Hematopoietic multipotent progenitor cell treated with erythropoietin and hydrocortisone succinate and interleukin-3 and kit ligand, for 4 days (in vitro differentiated cells): ENCODE data around the gene RASSF6.
"Not testable (repeated sequence)": the region's sequence is repeated elsewhere in the genome, so short reads cannot be mapped to it uniquely, and the experiment has no call there.

Experiments
- DNase-seq: peaks from one replicate; pipeline ENCODE4 v3.0.0-alpha.2; 2015

Gene RASSF6

DNA sequence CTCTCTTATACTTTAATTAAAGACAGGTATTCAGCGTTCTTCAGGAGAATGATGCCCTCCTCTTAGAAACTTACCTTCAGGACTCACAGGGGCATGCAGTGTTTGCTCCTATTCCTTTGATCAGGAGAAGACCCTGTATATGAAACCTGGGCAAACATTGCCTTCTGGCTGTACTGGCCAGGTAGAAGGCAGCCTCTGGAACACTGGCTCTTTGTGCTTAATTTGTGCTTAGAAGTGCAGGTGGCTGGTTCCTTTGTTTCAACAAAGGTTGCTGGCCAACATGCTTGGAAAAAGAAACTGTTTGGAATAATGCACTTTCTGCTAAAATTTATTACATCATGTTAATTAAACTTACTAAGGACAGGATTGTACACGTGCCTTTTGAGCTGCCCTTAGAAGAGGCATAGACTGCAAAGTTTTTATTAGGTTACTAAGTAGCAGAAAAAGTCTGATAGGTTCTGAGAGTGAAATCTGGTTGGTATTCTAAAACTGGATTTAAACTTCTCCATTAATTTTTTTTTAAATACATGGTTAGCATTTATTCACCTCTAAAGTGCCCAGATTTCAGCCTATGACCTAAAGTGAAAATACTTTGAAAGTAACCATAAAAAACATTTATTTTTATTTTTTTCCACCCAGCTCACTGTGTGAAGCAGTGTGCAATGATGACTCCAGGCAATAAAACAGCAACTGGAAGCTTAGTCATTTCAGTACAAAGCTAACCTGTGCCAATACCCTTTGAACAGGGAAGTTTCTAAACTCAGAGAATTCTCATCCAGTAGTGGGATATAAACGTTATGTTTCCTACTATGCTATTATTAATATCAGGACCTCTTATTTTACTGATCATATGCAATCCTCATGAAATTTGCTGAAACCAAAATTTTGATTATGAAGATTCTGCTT lies 11.3 kb downstream of the RASSF6 start:
- no peak for DNase-seq

DNA sequence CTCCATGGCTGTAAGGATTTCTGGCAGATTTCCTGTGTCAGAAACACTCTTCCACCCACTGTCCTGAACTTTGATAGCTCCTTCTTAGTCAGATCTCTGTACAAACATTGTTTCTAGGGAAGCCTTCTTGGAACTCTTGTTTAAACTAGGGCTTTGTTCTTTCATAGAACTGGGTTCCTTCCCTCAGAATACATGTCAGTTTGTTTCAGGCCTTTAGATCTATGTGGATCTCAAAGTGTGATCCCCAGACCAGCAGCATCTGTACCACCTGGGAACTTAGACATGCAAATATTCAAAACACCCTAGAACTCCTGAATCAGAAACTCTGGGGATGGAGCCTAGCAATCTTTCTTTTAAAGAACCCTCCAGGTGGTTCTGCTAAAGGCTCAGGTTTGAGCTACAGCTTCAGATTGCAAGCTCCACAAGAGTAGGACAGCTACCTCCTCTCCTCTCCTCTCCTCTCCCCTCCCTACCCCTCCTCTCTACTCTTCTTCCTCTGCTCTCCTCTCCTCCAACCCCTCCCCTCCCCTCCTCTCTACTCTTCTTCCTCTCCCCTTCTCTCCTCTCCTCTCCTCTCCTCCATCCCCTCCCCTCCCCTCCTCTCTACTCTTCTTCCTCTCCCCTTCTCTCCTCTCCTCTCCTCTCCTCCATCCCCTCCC lies 12.7 kb downstream of the RASSF6 start:
- DNase-seq, result no peak

DNA sequence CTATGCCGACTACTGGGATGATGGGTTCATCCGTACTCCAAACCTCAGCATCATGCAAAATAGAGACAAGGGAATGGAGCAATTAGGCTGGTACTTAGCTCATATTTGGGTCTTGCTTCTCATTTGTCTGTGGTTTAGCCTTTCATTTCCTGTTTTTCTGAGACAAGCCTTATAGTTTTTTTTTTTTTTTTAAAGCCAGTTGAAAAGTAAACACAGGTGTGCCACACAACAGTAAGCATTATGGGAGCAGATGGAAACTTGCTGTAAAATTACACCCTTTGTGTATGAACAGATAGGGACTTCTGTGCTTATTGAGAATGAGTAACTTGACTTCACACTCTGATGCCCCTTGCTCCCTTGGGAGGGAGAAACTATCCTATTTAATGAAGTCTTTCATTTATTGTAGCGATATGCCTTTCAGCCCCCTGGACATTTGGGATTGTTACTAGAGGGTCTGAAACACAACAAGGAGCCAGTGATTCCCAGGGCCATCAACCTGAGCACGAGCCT lies 13.7 kb downstream of the RASSF6 start:
- DNase-seq, result no peak

DNA sequence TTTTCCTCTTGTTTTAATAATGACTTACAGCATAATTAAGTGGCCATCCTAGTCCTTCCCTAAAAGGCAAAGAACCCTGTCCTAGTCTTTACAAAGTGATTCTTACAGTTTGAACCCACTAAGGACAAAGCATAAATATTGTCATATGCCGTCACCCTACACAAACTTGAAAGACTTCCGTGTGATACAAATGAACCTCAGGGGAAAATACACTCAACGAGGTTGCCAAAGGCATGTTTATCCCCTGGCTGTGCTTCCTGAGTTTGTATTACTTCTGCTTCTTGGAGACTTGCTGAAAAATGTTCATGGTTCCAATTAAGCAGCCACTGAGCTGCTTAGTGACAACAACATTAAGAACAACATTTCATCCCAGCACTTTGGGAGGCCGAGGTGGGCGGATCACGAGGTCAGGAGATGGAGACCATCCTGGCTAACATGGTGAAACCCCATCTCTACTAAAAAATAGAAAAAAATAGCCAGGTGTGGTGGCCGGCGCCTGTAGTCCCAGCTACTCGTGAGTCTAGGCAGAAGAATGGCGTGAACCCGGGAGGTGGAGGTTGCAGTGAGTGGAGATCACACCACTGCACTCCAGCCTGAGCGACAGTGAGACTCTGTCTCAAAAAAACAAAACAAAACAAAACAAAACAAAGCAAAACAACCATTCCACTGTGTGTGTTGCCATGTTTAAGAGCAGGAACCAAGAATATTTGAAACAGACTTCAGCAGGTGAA lies 16.2 kb downstream of the RASSF6 start:
- DNase-seq, result peak; percentile 30

DNA sequence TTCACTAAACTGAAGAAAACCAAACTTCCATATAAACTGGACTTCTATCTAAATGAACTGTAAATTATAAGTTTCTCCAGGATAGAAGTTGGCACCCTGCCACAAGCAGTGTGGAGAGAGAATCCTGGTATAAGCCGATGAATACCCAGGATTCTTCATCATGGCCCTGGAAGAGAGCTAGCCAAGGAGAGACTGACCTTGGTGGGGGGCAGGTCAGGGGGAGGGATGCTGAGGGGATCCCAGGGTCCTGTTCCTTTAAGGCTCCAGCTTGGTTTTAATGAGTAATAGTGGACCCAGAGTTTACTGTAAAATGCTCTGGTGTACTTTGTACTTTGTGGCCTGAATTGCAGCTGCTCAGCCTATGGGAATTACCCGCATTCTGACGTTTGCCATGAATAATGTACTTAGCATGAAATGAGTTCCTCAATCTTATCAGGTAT lies 16.9 kb downstream of the RASSF6 start:
- DNase-seq, result peak; percentile 22

DNA sequence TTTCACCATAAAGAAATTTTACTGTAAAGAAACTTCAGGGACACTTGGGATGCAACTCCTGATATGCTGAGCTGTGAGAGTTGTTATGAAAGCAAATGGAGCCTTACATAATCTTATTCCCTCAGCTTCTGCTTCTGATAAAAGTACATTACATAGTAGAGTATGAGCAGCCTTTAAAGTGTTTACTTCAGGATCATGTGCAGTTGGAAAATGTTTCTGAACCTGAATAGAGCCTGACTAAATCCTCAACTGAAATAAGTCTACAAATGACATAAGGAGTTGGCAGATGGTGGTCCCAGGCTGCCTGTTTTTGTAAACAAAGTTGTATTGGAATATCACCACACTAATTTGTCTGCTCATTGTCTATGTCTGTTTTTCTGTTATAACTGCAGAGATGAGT lies 19.3 kb downstream of the RASSF6 start:
- DNase-seq, result no peak

DNA sequence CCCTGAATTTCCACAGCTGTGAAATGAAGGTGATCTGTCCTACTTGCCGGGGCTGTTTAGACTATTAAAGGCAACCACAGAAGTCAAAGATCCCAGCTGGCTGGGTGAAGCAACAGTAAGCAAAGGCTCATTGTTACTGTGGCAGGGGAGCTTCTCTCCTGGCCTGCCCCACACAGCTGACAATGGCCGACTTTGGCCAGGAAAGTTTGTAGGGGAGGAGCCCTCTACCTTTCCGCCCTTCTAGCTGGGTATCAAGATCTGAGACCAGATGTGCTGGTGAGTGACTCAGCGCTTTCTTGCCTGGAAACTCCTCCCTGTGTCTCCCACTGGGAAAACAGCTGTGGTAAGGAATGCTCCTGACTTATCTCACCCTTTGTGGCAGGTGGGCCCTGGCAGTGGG lies 21.1 kb downstream of the RASSF6 start:
- no peak for DNase-seq

DNA sequence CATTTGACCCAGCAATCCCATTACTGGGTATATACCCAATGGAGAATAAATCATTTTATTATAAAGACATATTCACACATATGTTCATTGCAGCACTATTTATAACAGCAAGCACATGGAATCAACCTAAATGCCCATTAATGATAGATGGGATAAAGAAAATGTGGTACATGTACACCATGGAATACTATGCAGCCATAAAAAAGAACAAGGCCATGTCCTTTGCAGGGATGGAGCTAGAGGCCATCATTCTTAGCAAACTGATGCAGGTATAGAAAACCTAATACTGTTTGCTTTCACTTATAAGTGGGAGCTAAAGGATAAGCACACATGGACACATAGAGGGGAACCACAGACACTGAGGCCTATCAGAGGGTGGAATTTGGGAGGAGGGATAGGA lies 22.6 kb downstream of the RASSF6 start:
- DNase-seq, result no peak

DNA sequence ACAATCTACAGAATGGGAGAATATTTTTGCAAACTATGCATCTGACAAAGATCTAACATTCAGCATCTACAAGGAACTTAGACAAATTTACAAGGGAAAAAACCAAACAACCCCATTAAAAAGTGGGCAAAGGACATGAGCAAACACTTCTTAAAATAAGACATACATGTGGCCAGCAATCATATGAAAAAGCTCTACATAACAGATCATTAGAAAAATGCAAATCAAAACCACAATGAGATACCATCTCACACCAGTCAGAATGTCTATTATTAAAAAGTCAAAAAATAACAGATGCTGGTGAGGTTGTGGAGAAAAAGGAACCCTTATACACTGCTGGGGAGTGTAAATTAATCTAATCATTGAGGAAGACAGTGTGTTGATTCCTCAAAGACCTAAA lies 23.1 kb downstream of the RASSF6 start:
- not testable (repeated sequence) for DNase-seq

DNA sequence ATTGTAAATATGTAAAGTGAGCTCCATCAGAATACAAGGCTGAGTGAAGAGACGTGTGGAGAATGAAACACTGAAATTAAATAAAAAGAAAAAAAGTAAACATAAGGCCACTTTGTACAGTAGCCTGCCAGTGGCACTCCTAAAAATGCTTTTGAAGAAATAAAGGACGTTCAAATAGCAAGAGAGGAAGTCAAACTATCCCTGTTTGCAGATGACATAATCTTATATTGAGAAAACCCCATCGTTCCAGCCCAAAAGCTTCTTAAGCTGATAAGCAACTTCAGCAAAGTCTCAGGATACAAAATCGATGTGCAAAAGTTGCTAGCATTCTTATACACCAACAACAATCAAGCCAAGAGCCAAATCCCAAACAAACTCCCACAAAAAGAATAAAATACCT lies 24.2 kb downstream of the RASSF6 start:
- peak; percentile 13 for DNase-seq

DNA sequence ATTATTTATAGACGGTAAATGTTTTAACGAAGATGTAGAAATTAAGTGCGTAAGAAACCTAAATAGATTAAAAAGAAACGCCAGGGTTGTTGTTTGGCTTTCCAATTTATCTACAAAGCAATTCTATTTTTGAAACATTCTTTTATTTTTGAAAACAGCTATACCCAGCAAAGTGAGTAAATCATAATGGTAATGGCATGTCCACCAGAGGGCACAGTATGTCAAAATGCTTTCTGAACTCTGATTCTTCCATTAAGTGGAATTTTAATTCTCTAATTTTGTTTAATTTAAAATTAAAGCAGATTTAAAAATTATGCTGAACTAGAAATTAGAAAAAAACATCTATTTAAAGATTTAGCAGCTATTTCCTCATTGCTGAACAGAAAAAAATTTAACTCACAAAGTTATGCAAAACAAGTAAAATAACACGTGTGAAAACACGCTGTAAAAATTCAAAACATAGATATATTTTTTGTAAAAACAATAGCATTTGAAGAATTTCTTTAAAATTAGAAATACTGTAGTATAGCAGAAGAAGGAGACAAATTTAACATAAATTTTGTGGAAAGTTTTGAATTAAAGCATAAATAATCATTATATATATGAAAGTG lies 26.5 kb downstream of the RASSF6 start:
- peak; percentile 69 for DNase-seq

DNA sequence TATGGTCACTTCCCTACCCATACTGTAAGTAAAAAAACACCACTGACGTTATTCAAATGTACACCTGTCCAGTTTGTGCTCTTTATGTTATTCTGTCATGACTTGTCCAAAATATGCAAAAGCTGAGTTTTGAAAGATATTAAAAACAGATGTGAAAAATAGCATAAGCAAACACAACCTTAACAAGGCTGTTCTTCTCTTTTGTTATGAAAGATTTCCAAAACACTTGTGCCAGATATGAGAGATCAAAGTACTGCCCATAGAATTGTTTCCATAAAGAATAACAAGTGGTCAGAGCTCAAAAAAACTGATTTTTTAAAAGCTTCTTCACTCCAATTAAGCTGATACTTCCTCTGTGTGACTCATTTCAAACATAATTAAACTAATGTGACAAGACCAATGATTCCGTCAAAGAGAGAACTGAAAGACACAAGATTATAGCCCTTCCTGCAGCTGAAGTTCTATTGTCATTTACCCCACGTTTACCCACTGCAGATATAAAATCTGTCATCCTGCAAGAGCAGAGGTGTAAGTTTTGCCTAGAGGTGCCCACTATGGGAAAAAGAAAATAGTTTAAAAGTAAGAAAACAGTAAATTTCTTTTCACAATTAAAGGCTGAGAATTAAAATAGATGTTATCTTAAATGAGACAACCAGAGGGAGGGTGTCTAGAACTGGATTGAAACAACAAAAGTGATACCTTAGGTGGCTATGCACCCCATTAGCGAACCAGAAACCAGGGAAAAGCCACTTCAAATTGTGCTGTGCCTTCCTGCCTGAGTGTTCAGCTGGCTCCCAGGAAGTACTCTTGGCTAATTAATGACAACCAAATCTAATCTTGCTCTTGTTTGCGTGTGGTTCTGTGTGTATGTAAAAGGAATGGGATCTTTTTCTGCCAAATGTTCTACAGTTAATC lies 30.1 kb downstream of the RASSF6 start:
- no peak for DNase-seq

DNA sequence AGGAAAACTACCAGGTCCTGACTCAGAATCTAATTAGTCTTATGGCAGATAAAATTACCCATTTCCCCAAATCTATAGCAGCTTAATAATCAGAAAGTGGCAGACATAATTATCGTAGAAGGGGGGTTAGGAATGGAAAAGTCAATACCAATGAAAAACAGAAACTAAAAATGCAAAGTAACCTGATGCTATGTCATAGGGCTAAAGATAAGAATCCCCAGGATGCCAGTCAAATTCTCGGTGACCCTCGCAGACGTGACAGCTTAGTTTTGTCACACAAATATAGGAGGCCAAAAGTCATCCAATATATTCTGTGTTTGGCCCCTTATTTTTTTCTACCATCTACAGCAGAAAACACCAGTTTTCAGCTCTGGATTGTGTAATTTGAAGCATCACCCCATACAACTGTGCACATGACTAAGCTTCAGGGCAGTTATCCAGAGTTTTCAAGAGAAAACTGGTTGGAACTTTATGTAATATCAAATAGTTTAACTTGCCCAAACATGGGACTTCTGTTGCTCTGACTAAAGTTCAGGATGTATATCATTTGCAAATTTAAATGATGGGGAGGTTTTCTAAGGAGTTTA lies 30.9 kb downstream of the RASSF6 start:
- DNase-seq, result no peak

DNA sequence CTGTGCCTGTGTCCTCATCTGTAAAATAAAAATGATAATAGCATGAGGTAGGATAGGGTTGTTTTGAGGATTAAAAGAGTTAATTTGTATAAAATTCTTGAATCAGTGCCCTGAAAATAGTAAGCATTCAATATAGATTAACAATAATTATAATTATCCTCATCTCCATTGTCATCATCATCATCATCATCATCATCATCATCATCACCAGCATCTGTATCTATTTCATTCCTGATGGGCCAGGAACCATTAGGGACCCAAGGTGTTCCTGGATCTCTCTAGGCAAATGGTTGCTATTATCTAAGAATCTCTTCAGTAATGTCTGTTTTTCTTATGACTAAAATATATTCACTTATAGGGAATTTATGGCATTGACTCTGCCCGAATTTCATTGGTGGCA lies 31.6 kb downstream of the RASSF6 start:
- DNase-seq, result no peak

DNA sequence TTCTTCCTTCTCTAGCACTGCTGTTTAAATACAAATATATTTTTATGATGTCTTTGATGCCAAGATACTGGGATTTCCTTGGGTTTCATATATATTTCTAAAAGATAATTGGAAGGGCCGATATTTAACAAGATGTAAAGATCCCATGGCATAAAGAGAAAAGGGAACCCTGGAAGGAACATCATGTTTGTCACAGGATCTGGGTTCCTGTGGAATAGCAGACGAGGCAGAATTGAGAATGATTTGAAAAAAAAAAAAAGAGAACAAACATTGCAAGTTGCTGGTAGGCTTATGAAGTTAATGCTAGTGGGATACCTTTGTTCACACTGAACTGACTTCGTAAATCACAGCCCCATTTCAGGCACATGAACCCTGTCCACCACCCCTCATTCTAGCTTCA lies 33.6 kb downstream of the RASSF6 start:
- DNase-seq, result no peak

DNA sequence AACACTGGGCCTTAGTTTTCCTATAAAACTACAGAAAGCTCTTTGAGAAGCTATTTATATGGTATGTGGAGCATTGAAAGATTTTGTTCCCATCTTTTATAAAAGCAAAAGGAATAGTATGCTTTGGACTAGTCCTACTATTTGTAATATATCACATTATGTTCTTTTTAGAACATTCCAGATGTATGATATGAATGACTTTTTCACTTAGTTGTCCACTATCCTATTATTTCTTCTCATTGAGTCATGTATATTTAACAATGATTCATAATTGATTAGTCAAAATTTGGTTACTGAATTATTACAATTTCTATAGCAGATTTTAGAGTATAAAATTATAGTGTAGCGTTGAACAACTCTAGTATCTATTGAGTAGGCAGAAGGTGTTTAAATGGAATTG lies 34.2 kb downstream of the RASSF6 start:
- DNase-seq, result no peak

DNA sequence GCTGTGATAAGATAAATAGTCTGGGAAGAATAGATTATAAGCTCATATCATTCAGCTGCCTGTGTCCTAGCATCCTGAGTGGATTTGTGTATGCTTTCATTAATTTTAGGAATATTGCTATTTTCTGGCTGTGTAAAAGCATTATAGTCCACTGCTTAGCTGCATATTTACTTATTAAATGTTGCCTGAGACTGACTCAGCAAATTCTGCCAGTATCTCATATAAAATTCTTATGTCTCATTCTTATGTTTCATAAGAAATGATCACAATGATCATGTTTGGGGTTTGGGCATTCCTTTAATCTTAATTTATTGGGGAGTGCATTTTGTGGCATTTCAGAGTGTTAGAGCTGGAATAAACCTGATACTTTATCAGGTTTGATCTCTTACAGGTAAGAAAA lies 34.9 kb downstream of the RASSF6 start:
- no peak for DNase-seq

DNA sequence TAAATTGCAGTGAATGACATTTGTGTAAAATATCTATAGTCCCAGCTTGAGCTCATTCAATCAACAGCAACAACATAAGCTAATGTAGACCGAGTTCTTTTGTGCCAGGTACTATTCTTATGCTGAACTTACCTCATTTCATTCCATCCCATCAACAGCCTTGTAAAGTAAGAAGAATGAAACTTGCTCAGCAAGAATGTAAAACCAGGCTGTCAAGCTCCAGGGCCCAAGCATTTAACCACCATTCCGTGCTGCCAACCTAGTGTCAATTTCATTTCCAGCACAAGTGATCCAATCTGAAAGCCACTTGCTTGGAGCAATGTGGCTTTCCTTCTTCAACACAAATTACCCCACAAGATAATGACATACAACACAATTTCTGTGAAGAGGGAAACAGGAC lies 36.6 kb downstream of the RASSF6 start:
- no peak for DNase-seq

DNA sequence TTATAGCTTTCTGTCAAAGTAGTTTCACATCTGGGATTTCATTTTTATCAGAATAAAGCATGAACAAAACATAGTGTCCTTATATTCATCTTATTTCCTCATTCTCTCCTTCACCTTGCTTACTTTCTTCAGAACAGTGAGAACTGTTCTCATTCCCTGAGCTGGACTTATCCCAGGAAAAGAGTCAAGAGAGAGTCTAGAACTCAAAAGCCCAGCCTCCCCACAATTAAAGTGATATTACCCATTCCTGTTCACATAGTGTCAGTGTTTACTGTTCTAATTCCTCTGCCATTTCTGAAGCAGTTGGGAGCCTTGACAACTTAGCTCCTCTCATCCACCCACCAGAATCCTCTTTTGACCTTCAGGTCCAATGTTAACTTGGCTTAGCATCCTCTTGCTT lies 42.9 kb downstream of the RASSF6 start:
- no peak for DNase-seq

DNA sequence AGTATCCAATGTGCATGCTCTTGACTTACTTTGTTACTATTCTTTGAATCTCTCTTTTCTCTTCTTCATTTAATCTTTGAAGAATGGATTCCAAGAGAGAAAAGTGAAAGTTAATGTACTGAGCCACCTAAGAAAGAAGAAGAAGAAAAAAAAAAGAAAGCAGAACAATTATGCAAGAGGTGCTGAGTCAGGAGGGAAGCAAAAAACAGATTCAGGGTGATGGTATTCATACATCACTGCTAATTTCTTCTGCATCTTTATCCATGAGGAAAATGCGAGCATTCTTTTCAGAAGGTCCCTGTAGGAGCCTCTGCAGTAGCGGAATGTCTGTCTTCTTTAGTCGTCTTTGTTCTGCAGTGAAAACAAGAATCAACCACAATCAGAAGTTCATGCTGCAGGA lies 43.9 kb downstream of the RASSF6 start:
- peak; percentile 37 for DNase-seq

DNA sequence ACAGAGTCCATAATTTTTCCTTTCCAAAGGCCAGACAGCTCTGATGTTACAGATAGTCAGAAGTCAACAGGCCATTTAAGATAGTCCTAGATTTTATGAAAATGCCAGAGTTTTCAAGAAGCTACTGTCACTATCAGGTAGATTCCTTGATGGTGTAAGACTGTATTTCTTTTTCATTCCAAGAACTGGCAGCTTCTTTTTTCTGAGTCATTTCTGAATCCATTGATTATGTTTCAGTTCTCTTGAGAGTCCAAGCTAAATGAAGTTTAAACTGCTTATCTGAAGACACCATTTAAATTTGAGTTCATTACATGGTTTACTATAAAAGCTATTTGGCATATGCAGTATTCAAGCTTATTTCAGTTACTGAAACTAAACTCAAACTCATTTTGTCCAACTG lies 44.6 kb downstream of the RASSF6 start:
- DNase-seq, result no peak
